OCI-LY7 (cell line): ENCODE measurements around the gene GPR146.

ENCODE experiments used
- EZH2phosphoT487 ChIP-seq: fragments of 200-600 bp; sonication (generic); IDR thresholded peaks from 2 replicates; pipeline ENCODE4 v1.6.1; 2018; ENCODE audit warnings: low read depth, borderline replicate concordance, mild to moderate bottlenecking, mixed run types, antibody characterized with exemption, low read length, moderate library complexity, mixed read lengths
- TF ChIP-seq, protein P1 (sequence below): fragments of 200-600 bp; sonication (generic); conservative IDR thresholded peaks from 2 replicates; pipeline ENCODE4 v1.5.1; 2014; ENCODE audit warnings: mild to moderate bottlenecking, antibody characterized with exemption, low read length, moderate library complexity, mixed read lengths

- no peak for TF ChIP-seq EZH2phosphoT487
- TF ChIP-seq, protein P1, sequence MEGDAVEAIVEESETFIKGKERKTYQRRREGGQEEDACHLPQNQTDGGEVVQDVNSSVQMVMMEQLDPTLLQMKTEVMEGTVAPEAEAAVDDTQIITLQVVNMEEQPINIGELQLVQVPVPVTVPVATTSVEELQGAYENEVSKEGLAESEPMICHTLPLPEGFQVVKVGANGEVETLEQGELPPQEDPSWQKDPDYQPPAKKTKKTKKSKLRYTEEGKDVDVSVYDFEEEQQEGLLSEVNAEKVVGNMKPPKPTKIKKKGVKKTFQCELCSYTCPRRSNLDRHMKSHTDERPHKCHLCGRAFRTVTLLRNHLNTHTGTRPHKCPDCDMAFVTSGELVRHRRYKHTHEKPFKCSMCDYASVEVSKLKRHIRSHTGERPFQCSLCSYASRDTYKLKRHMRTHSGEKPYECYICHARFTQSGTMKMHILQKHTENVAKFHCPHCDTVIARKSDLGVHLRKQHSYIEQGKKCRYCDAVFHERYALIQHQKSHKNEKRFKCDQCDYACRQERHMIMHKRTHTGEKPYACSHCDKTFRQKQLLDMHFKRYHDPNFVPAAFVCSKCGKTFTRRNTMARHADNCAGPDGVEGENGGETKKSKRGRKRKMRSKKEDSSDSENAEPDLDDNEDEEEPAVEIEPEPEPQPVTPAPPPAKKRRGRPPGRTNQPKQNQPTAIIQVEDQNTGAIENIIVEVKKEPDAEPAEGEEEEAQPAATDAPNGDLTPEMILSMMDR = no peak
These were observed 10.1 kb downstream of the GPR146 start for GRCh38 chr7:1054438-1054837.
